ENCODE data around the gene HS6ST1.

Gene HS6ST1

GRCh38 chr2:128280901-128281321 is 37.8 kb downstream of the HS6ST1 start:
- H3K79me2 ChIP-seq (ENCODE audit: insufficient read depth, low read length), result peaks cover 99% of the 10 kb centered on the region
- no peak for ATAC-seq (ENCODE audit: insufficient read depth, low read depth)
- H3K27ac ChIP-seq (ENCODE audit: low read length), result no peak overlapping the region
- no peaks in the 10 kb centered on the region for H3K27me3 ChIP-seq (ENCODE audit: insufficient read depth, low read length, poor library complexity)
- H3K9ac ChIP-seq (ENCODE audit: low read depth, low read length), result no peak overlapping the region
- peaks cover 94% of the 10 kb centered on the region for H3K36me3 ChIP-seq (ENCODE audit: insufficient read depth, low read length)
- H3K4me1 ChIP-seq (ENCODE audit: insufficient read depth, low read length), result no peaks in the 10 kb centered on the region
- no peak overlapping the region for H3K4me3 ChIP-seq (ENCODE audit: low read depth in 1 of 2, low read length in 2 of 2)
- H3K9me3 ChIP-seq (ENCODE audit: insufficient read depth, low read length, severe bottlenecking), result no peaks in the 10 kb centered on the region
- no peak for TF ChIP-seq EZH2 (IDR thresholded peaks at IDR 0.05; ENCODE audit: borderline replicate concordance, low read depth, low read length, severe bottlenecking)
- peaks cover 87% of the 10 kb centered on the region for H4K20me1 ChIP-seq (ENCODE audit: insufficient read depth, low read length)
- no peak overlapping the region for H3K4me2 ChIP-seq (ENCODE audit: insufficient read depth, low read length)
- DNase-seq, result no peak
- no peak overlapping the region for H2AFZ ChIP-seq (ENCODE audit: low read depth, low read length)

GRCh38 chr2:128280158-128280871 is 38.4 kb downstream of the HS6ST1 start:
- Histone ChIP-seq H3K36me3 (ENCODE audit: insufficient read depth, low read length) (peaks cover 94% of the 10 kb centered on the region), H3K4me2 (ENCODE audit: insufficient read depth, low read length) (no peak overlapping the region), H3K27me3 (ENCODE audit: insufficient read depth, low read length, poor library complexity) (no peaks in the 10 kb centered on the region), H2AFZ (ENCODE audit: low read depth, low read length) (no peak overlapping the region), H3K9ac (ENCODE audit: low read depth, low read length) (no peak overlapping the region), H3K4me1 (ENCODE audit: insufficient read depth, low read length) (no peaks in the 10 kb centered on the region), H3K9me3 (ENCODE audit: insufficient read depth, low read length, severe bottlenecking) (no peaks in the 10 kb centered on the region), H3K79me2 (ENCODE audit: insufficient read depth, low read length) (peaks cover 99% of the 10 kb centered on the region), H3K4me3 (ENCODE audit: low read depth in 1 of 2, low read length in 2 of 2) (no peak overlapping the region), H3K27ac (ENCODE audit: low read length) (0 out of 2 replicates have a peak overlapping the region, but pooled peaks have one; percentile 8), H4K20me1 (ENCODE audit: insufficient read depth, low read length) (peaks cover 86% of the 10 kb centered on the region)
- DNase-seq (no peak), ATAC-seq (ENCODE audit: insufficient read depth, low read depth) (peak; percentile 32; the same call in 1 of the 3 replicates)
- TF ChIP-seq CTCF (IDR thresholded peaks at IDR 0.05; ENCODE audit: borderline replicate concordance, extremely low read depth, low read length, poor library complexity, severe bottlenecking), result no peak
- no peak for TF ChIP-seq EZH2 (IDR thresholded peaks at IDR 0.05; ENCODE audit: borderline replicate concordance, low read depth, low read length, severe bottlenecking)

GRCh38 chr2:128279786-128280157 is 38.9 kb downstream of the HS6ST1 start:
- Histone ChIP-seq H3K9me3 (ENCODE audit: insufficient read depth, low read length, severe bottlenecking) (no peaks in the 10 kb centered on the region), H2AFZ (ENCODE audit: low read depth, low read length) (no peak overlapping the region), H3K79me2 (ENCODE audit: insufficient read depth, low read length) (peaks cover 99% of the 10 kb centered on the region), H3K4me3 (ENCODE audit: low read depth in 1 of 2, low read length in 2 of 2) (no peak overlapping the region), H4K20me1 (ENCODE audit: insufficient read depth, low read length) (peaks cover 81% of the 10 kb centered on the region), H3K27me3 (ENCODE audit: insufficient read depth, low read length, poor library complexity) (no peaks in the 10 kb centered on the region), H3K36me3 (ENCODE audit: insufficient read depth, low read length) (peaks cover 94% of the 10 kb centered on the region), H3K9ac (ENCODE audit: low read depth, low read length) (no peak overlapping the region), H3K4me2 (ENCODE audit: insufficient read depth, low read length) (no peak overlapping the region), H3K27ac (ENCODE audit: low read length) (no peak overlapping the region), H3K4me1 (ENCODE audit: insufficient read depth, low read length) (no peaks in the 10 kb centered on the region)
- no peak for DNase-seq
- no peak for ATAC-seq (ENCODE audit: insufficient read depth, low read depth)
- TF ChIP-seq EZH2 (IDR thresholded peaks at IDR 0.05; ENCODE audit: borderline replicate concordance, low read depth, low read length, severe bottlenecking) (no peak), CTCF (IDR thresholded peaks at IDR 0.05; ENCODE audit: borderline replicate concordance, extremely low read depth, low read length, poor library complexity, severe bottlenecking) (no peak)

- H3K9me3 ChIP-seq (ENCODE audit: insufficient read depth, low read length, severe bottlenecking), result no peaks in the 10 kb centered on the region
- peaks cover 100% of the 10 kb centered on the region for H3K79me2 ChIP-seq (ENCODE audit: insufficient read depth, low read length)
- peaks cover 79% of the 10 kb centered on the region for H4K20me1 ChIP-seq (ENCODE audit: insufficient read depth, low read length)
- ATAC-seq (ENCODE audit: insufficient read depth, low read depth), result no peak
- no peak overlapping the region for H3K9ac ChIP-seq (ENCODE audit: low read depth, low read length)
- no peaks in the 10 kb centered on the region for H3K4me1 ChIP-seq (ENCODE audit: insufficient read depth, low read length)
- H3K36me3 ChIP-seq (ENCODE audit: insufficient read depth, low read length), result peaks cover 96% of the 10 kb centered on the region
- H3K27ac ChIP-seq (ENCODE audit: low read length), result no peak overlapping the region
- H3K4me3 ChIP-seq (ENCODE audit: low read depth in 1 of 2, low read length in 2 of 2), result no peak overlapping the region
- H2AFZ ChIP-seq (ENCODE audit: low read depth, low read length), result no peak overlapping the region
- no peak for TF ChIP-seq CTCF (IDR thresholded peaks at IDR 0.05; ENCODE audit: borderline replicate concordance, extremely low read depth, low read length, poor library complexity, severe bottlenecking)
- no peak for DNase-seq
- no peak overlapping the region for H3K4me2 ChIP-seq (ENCODE audit: insufficient read depth, low read length)
- H3K27me3 ChIP-seq (ENCODE audit: insufficient read depth, low read length, poor library complexity), result no peaks in the 10 kb centered on the region
Observed at GRCh38 chr2:128279009-128279408, 39.7 kb downstream of the HS6ST1 start.
